Fibroblast of skin of scalp (primary cell): ENCODE measurements around the gene ZNF766.
"Not testable (repeated sequence)": the region's sequence is repeated elsewhere in the genome, so short reads cannot be mapped to it uniquely, and the experiment has no call there.

Source experiments
- DNase-seq: peaks from one replicate; pipeline ENCODE4 v3.0.0-alpha.2; 2013

Gene ZNF766

DNA sequence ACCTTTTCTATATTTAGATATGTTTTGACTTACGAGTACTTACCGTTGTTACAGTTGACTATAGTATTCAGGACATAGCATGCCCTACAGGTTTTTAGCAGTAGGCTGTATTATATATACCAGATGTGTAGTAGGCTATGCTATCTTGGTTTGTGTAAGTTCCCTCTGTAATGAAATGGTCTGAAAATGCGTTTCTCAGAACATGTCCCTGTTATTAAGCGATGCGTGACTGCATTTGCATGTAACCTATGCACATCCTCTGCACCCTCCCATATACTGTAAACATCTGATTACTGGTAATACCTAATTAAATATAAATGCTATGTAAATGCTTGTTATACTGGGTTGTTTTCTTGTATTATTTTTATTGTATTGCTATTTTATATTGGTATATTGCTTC, 6.6 kb downstream of the ZNF766 start:
- no peak for DNase-seq

DNA sequence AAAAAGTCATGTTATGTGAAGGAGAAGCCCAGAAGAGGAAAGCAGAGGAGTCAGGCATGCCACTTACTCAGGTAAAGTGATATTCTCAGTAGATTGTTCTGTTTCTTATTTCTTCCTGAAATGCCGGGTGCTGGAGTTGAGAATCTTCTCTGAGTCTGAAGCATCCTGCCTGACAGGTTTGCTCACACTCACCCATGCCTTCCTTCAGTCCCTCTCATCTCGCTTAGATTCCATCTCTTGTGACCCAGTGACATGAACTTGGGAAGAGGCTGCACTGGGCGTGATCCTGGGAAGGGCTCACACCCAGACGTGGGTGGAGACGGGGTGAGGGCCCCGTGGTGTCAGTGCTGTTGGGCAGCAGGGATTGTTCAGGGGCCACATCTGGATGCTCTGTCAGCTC, 8.1 kb downstream of the ZNF766 start:
- no peak for DNase-seq

- no peak for DNase-seq
Observed at GRCh38 chr19:52286256-52286655, 16.9 kb downstream of the ZNF766 start.

- DNase-seq: no peak
Observed at GRCh38 chr19:52291781-52292180, 22.4 kb downstream of the ZNF766 start.

DNA sequence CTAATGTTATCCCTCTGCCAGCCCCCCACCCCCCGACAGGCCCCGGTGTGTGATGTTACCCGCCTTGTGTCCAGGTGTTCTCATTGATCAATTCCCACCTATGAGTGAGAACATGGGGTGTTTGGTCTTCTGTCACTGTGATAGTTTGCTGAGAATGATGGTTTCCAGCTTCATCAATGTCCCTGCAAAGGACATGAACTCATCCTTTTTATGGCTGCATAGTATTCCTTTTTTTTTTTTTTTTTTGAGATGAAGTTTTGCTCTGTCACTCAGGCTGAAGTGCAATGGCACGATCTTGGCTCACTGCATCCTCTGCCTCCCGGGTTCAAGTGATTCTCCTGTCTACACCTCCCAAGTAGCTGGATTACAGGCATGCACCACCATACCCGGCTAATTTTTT, 23.6 kb downstream of the ZNF766 start:
- not testable (repeated sequence) for DNase-seq

GRCh38 chr19:52296400-52296772, 27.0 kb downstream of the ZNF766 start:
- DNase-seq: no peak

DNA sequence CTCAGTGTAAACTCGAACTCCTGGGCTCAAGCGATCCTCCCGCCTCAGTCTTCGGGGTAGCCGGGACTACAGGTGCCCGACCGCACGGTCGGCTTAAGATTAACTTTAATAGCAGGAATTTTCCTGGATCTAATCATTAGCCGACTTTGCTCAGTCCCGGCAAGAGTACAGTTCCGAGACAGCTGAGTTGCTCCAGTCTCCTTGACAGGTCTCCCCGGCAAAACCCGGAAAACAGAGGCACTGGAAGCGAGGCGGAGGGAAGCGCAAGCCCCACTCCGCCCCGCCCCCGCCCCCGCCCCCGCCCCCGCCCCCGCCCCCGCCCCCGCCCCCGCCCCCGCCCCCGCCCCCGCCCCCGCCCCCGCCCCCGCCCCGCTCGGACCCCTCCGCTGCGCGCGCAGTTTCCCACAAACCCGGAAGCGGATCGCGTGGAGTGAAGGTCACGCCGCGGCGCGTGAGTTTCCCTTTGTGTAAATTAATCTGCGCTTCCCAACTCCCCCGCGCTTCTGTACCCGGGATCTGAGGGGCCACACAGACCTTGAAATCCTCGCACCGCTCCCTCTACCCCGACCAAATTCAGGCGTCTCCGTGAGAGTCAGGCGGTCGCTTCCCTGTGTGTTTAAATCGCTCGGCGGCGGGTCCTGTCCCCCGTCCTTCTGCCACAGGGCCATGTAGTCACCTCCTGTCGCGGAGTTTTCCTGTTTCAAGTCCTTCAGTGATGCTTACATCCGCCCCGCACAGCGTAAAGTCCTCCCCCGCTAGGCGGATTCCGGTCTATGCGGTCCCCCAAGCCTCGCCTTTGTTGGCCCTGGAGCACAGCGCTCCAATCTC, 27.6 kb downstream of the ZNF766 start, which contains the start of gene ZNF480:
ZNF480 (plus strand) TSS at position 397 of the 828 bp plus-strand sequence. CDS start 3,244 bp downstream, outside the sequence.
- peak; percentile 82 for DNase-seq

GRCh38 chr19:52297601-52298364, 28.4 kb downstream of the ZNF766 start:
- no peak for DNase-seq

DNA sequence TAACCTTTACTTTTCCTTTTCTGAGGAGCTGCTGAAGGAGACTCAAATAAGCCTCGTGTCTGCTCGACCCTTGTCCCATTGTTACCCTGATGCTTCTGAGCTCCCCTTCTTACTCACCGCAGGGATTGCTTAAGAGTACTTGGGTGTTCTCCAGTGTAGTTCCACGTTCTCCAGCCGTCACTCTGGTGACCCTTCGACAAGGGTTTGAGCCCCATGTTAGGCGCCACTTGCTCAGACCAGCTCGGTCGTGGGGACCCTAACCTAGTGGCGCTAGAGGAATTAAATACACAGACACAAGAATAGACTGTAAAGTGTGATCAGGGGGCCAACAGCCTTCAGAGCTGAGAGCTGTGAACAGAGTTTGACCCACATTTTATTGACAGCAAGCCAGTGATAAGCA, 37.9 kb downstream of the ZNF766 start:
- peak; percentile 31 for DNase-seq

DNA sequence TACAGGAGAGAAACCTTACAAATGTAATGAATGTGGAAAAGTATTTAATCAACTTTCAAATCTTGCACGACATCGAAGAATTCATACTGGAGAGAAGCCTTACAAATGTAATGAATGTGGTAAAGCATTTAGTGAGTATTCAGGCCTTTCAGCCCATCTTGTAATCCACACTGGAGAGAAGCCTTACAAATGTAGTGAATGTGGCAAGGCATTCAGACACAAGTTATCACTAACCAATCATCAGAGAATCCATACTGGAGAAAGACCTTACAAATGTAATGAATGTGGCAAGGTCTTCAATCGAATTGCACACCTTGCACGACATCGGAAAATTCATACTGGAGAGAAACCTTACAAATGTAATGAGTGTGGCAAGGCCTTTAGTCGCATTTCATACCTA, 53.0 kb downstream of the ZNF766 start:
- no peak for DNase-seq

DNA sequence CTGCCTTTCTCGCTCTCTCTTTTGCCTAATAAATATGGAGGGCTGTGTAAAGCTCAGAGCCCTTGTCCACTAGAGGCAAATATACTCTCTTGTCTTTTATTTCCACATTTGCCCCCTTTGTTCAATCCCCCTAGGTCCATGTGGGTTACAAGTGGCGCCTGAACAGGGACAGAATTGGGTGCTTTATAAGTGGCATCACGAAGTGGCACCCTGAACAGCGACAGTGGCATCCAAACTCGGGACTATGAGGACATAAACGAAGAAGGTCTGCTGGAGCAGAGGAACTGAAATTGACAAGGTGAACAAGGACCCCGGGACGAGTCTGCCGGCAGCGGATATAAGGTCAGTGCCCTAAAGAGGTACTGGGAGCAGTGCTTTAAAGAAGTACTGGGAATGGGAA, 62.4 kb downstream of the ZNF766 start:
- DNase-seq: peak; percentile 3

GRCh38 chr19:52335768-52336116, 66.4 kb downstream of the ZNF766 start:
- no peak for DNase-seq

DNA sequence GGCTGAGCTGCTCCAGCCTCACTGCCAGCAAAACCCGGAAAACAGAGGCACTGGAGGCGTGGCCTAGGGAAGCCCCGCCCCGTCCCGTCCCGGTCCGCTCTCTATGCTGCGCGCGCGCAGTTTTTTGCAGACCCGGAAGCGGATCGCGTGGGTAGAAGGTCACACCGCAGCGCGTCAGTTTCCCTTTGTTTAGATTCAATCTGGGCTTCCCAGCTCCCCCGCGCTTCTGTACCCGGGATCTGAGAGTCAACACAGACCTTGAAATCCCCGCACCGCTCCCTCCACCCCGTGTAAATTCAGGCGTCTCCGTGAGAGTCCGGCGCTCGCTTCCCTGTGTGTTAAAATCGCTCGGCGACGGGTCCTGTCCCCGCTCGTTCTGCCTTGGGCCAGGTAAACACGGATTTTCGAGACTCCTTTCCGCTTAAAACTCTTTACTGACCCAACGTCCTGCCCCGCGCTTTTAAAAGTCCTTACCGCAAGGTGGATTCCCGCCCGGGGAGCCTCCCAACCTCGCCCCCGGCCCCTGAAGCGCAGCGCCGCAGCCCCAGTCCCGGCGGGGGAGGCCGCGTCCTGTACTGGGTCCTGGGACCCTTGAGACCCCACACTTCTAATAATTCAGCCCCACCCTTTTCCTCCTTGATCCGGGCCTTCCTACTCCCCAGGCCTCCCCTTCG, 66.9 kb downstream of the ZNF766 start, which contains the start of gene ZNF610:
ZNF610 (plus strand) TSS at position 127 of the 674 bp plus-strand sequence. CDS start 12,930 bp downstream, outside the sequence.
- peak; percentile 87 for DNase-seq

GRCh38 chr19:52336791-52337381, 67.5 kb downstream of the ZNF766 start:
- DNase-seq: peak; percentile 11

DNA sequence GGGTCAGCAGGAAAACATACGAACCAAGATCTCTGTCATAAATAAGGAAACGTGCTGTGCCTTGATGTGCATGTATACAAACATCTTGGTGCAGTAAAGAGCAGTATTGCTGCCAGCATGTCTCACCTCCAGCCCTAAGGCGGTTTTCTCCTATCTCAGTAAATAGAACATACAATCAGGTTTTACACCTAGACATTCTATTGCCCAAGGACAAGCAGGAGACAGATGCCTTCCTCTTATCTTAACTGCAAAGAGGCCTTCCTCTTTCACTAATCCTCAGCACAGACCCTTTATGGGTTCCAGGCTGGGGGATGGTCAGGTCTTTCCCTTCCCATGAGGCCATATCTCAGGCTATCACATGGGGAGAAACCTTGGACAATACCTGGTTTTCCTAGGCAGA, 69.6 kb downstream of the ZNF766 start:
- DNase-seq: not testable (repeated sequence)

- DNase-seq: peak; percentile 6
Observed at GRCh38 chr19:52343548-52343947, 74.2 kb downstream of the ZNF766 start.

- DNase-seq: no peak
Observed at GRCh38 chr19:52345162-52345561, 75.8 kb downstream of the ZNF766 start.
